ENCODE results near the gene DDX25. TPM values are rescaled to one million over a fixed set of nuclear protein-coding genes. Genes with fewer than 3 reads are reported as not detected.

DDX25 gene
- polyA plus RNA-seq, 3 donors: not detected

GRCh38 chr11:125971618-125972017 is 67.3 kb downstream of the DDX25 start:
- 84% methylated on average over 3 of the region's 6 CpGs for WGBS (ENCODE audit: insufficient coverage)
- no peak overlapping the region for H3K27ac ChIP-seq (ENCODE audit: low read depth in 1 of 2, low read length in 2 of 2)
- no peak for DNase-seq
- H3K4me1 ChIP-seq (ENCODE audit: control insufficient read depth in 1 of 2, insufficient read depth in 2 of 2, low read length in 2 of 2): no peaks in the 10 kb centered on the region
- H4K20me1 ChIP-seq (ENCODE audit: insufficient read depth, low read length): no peaks in the 10 kb centered on the region
- H3K4me2 ChIP-seq (replicated peaks; ENCODE audit: extremely low read depth, low read length, poor library complexity, severe bottlenecking): no peak overlapping the region
- no peak overlapping the region for H3K4me3 ChIP-seq (replicated peaks in 1 of 3; ENCODE audit: low read depth in 2 of 3, low read length in 3 of 3)
- H3K36me3 Mint-ChIP-seq: no peaks in the 10 kb centered on the region
- no peaks in the 10 kb centered on the region for H3K9me3 Mint-ChIP-seq
- H3K4me3 Mint-ChIP-seq: no peak overlapping the region
- H2AFZ ChIP-seq (ENCODE audit: insufficient read depth, low read depth, low read length, poor library complexity, severe bottlenecking): no peak overlapping the region
- TF ChIP-seq CTCF (IDR thresholded peaks at IDR 0.05): no peak
- H3K27me3 Mint-ChIP-seq (ENCODE audit: low read depth in 3 of 3): peaks cover 5 to 10% (median 10%) of the 10 kb centered on the region in 3 donors
- no peaks in the 10 kb centered on the region for H3K4me1 Mint-ChIP-seq
- no peaks in the 10 kb centered on the region for H3K36me3 ChIP-seq (replicated peaks in 1 of 2; ENCODE audit: control insufficient read depth in 1 of 2, insufficient read depth in 2 of 2, low read length in 2 of 2)
- no peaks in the 10 kb centered on the region for H3K9me3 ChIP-seq (replicated peaks in 1 of 2; ENCODE audit: control insufficient read depth in 1 of 2, insufficient read depth in 1 of 2, low read length in 2 of 2)
- intact Hi-C loops (cut with micrococcal nuclease): no loop called here
- H3K27ac Mint-ChIP-seq: no peak overlapping the region
- no peak overlapping the region for H3K9ac ChIP-seq (ENCODE audit: insufficient read depth, low read length, poor library complexity, severe bottlenecking)
- no peaks in the 10 kb centered on the region for H3K27me3 ChIP-seq (ENCODE audit: control insufficient read depth in 2 of 2, insufficient read depth in 2 of 2, low read length in 2 of 2)
- no peaks in the 10 kb centered on the region for H3K79me2 ChIP-seq (ENCODE audit: insufficient read depth, low read length)

GRCh38 chr11:125974284-125974683 is 70.0 kb downstream of the DDX25 start:
- H3K36me3 Mint-ChIP-seq: no peaks in the 10 kb centered on the region
- Histone ChIP-seq H3K79me2 (ENCODE audit: insufficient read depth, low read length) (no peaks in the 10 kb centered on the region), H3K9me3 (replicated peaks in 1 of 2; ENCODE audit: control insufficient read depth in 1 of 2, insufficient read depth in 1 of 2, low read length in 2 of 2) (no peaks in the 10 kb centered on the region), H3K9ac (ENCODE audit: insufficient read depth, low read length, poor library complexity, severe bottlenecking) (no peak overlapping the region), H3K36me3 (replicated peaks in 1 of 2; ENCODE audit: control insufficient read depth in 1 of 2, insufficient read depth in 2 of 2, low read length in 2 of 2) (no peaks in the 10 kb centered on the region), H3K4me2 (replicated peaks; ENCODE audit: extremely low read depth, low read length, poor library complexity, severe bottlenecking) (no peak overlapping the region), H3K4me3 (replicated peaks in 1 of 3; ENCODE audit: low read depth in 2 of 3, low read length in 3 of 3) (no peak overlapping the region), H2AFZ (ENCODE audit: insufficient read depth, low read depth, low read length, poor library complexity, severe bottlenecking) (no peak overlapping the region), H3K4me1 (ENCODE audit: control insufficient read depth in 1 of 2, insufficient read depth in 2 of 2, low read length in 2 of 2) (no peaks in the 10 kb centered on the region), H4K20me1 (ENCODE audit: insufficient read depth, low read length) (no peaks in the 10 kb centered on the region), H3K27ac (ENCODE audit: low read depth in 1 of 2, low read length in 2 of 2) (no peak overlapping the region), H3K27me3 (ENCODE audit: control insufficient read depth in 2 of 2, insufficient read depth in 2 of 2, low read length in 2 of 2) (no peaks in the 10 kb centered on the region)
- no peak for DNase-seq
- peaks cover 4 to 6% (median 5%) of the 10 kb centered on the region in 3 donors for H3K27me3 Mint-ChIP-seq (ENCODE audit: low read depth in 3 of 3)
- H3K9me3 Mint-ChIP-seq: no peaks in the 10 kb centered on the region
- H3K4me1 Mint-ChIP-seq: no peaks in the 10 kb centered on the region
- no peak for TF ChIP-seq CTCF (IDR thresholded peaks at IDR 0.05)
- no peak overlapping the region for H3K27ac Mint-ChIP-seq
- intact Hi-C loops (cut with micrococcal nuclease): no loop called here
- no peak overlapping the region for H3K4me3 Mint-ChIP-seq
